ENCODE data around the gene RHBDL3. TPM values are rescaled to one million over a fixed set of nuclear protein-coding genes. Genes with fewer than 3 reads are reported as not detected.

Gene RHBDL3
- total and polyA plus RNA-seq, 2 of the 8 experiments (the other 6 are each of a cell fraction or from before 2014, with no cell fraction given) = 9.6 to 12.2 TPM

DNA sequence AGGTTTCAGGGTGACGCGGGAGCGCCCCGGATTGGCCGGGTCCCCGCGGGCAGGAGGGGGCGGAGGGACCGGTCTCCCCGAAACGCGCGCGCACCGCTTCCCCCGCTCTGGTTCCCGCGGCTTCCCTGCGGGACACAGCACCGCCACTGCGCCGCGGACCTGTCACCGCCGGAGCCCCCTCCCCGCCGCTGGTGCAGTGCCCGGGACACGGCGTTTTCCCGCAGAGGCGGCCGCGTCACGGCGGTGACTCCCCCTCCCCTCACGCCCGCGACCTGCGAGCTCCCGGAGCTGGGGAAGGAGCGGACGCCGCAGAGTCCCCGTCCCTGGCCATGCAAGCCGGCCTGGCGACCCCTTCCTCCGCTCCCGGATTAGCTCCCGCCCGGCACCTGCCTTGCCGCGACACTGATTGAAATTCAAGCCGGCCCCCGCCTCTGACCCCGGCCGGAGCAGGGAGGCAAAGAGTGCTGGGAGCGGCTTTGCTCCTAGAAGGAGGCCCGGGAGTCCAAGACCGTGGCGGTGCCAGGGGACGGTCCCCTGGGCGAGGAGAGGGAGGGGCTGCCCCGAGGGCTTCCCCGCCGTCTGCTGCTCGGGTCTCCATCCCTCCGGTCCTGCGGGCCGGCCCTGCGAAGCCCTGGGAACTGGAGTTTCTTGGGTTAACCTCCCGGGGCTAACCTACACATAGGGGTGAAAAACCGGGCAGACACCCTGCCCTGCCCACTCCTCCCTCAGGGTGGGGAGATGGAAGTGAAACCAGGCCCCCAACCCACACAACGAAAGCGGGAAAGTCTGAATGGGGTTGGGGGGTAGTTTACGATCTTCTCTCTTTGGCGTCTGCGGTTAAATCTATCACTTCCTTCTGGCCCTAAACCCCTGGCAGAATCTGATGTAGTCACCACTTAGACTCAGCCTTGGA is 1.0 kb downstream of the RHBDL3 start (continued):
- TF ChIP-seq, protein P1, sequence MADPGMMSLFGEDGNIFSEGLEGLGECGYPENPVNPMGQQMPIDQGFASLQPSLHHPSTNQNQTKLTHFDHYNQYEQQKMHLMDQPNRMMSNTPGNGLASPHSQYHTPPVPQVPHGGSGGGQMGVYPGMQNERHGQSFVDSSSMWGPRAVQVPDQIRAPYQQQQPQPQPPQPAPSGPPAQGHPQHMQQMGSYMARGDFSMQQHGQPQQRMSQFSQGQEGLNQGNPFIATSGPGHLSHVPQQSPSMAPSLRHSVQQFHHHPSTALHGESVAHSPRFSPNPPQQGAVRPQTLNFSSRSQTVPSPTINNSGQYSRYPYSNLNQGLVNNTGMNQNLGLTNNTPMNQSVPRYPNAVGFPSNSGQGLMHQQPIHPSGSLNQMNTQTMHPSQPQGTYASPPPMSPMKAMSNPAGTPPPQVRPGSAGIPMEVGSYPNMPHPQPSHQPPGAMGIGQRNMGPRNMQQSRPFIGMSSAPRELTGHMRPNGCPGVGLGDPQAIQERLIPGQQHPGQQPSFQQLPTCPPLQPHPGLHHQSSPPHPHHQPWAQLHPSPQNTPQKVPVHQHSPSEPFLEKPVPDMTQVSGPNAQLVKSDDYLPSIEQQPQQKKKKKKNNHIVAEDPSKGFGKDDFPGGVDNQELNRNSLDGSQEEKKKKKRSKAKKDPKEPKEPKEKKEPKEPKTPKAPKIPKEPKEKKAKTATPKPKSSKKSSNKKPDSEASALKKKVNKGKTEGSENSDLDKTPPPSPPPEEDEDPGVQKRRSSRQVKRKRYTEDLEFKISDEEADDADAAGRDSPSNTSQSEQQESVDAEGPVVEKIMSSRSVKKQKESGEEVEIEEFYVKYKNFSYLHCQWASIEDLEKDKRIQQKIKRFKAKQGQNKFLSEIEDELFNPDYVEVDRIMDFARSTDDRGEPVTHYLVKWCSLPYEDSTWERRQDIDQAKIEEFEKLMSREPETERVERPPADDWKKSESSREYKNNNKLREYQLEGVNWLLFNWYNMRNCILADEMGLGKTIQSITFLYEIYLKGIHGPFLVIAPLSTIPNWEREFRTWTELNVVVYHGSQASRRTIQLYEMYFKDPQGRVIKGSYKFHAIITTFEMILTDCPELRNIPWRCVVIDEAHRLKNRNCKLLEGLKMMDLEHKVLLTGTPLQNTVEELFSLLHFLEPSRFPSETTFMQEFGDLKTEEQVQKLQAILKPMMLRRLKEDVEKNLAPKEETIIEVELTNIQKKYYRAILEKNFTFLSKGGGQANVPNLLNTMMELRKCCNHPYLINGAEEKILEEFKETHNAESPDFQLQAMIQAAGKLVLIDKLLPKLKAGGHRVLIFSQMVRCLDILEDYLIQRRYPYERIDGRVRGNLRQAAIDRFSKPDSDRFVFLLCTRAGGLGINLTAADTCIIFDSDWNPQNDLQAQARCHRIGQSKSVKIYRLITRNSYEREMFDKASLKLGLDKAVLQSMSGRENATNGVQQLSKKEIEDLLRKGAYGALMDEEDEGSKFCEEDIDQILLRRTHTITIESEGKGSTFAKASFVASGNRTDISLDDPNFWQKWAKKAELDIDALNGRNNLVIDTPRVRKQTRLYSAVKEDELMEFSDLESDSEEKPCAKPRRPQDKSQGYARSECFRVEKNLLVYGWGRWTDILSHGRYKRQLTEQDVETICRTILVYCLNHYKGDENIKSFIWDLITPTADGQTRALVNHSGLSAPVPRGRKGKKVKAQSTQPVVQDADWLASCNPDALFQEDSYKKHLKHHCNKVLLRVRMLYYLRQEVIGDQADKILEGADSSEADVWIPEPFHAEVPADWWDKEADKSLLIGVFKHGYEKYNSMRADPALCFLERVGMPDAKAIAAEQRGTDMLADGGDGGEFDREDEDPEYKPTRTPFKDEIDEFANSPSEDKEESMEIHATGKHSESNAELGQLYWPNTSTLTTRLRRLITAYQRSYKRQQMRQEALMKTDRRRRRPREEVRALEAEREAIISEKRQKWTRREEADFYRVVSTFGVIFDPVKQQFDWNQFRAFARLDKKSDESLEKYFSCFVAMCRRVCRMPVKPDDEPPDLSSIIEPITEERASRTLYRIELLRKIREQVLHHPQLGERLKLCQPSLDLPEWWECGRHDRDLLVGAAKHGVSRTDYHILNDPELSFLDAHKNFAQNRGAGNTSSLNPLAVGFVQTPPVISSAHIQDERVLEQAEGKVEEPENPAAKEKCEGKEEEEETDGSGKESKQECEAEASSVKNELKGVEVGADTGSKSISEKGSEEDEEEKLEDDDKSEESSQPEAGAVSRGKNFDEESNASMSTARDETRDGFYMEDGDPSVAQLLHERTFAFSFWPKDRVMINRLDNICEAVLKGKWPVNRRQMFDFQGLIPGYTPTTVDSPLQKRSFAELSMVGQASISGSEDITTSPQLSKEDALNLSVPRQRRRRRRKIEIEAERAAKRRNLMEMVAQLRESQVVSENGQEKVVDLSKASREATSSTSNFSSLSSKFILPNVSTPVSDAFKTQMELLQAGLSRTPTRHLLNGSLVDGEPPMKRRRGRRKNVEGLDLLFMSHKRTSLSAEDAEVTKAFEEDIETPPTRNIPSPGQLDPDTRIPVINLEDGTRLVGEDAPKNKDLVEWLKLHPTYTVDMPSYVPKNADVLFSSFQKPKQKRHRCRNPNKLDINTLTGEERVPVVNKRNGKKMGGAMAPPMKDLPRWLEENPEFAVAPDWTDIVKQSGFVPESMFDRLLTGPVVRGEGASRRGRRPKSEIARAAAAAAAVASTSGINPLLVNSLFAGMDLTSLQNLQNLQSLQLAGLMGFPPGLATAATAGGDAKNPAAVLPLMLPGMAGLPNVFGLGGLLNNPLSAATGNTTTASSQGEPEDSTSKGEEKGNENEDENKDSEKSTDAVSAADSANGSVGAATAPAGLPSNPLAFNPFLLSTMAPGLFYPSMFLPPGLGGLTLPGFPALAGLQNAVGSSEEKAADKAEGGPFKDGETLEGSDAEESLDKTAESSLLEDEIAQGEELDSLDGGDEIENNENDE (IDR thresholded peaks at IDR 0.05; ENCODE audit: insufficient replicate concordance, low read length) = no peak
- TF ChIP-seq RXRA (IDR thresholded peaks at IDR 0.05; ENCODE audit: insufficient read depth, low read depth, low read length) = no peak
- peak; percentile 76 for TF ChIP-seq KDM4A (IDR thresholded peaks at IDR 0.05; ENCODE audit: low read depth, low read length, severe bottlenecking)
- no peak for TF ChIP-seq SP4 (IDR thresholded peaks at IDR 0.05; ENCODE audit: low read length)
- TF ChIP-seq, protein P2, sequence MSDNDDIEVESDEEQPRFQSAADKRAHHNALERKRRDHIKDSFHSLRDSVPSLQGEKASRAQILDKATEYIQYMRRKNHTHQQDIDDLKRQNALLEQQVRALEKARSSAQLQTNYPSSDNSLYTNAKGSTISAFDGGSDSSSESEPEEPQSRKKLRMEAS (IDR thresholded peaks at IDR 0.05) = no peak; the same call in 1 of the 2 replicates
- no peak for TF ChIP-seq NRF1 (IDR thresholded peaks at IDR 0.05; ENCODE audit: low read depth, low read length)
- no peak for TF ChIP-seq SIX5 (IDR thresholded peaks at IDR 0.05; ENCODE audit: low read depth, low read length)
- no peak for TF ChIP-seq MAFK (IDR thresholded peaks at IDR 0.05; ENCODE audit: low read depth, low read length)
- no peak for TF ChIP-seq KDM5A (IDR thresholded peaks at IDR 0.05; ENCODE audit: low read length)
- TF ChIP-seq HDAC6 (IDR thresholded peaks at IDR 0.05; ENCODE audit: low read depth, low read length) = no peak
